Ascending aorta (tissue), 2 donors: ENCODE measurements around the gene MYH6. TPM values are rescaled to one million over a fixed set of nuclear protein-coding genes. Genes with fewer than 3 reads are reported as not detected.
"Not testable (repeated sequence)": the region's sequence is repeated elsewhere in the genome, so short reads cannot be mapped to it uniquely, and the experiment has no call there.

ENCODE experiments used
- DNase-seq, 2 donors: peaks; one replicate each; pipeline ENCODE4 v3.0.0-alpha.2; 2019; ENCODE audit warnings: low spot score in 2 of 2
- H3K27ac ChIP-seq, 2 donors: fragments of 200-600 bp; sonication (generic); one replicate each; pipeline ENCODE4 v1.5.1; 2016 to 2017; ENCODE audit warnings: mild to moderate bottlenecking in 1 of 2
- H3K27me3 ChIP-seq: fragments of 200-600 bp; sonication (generic); one replicate; pipeline ENCODE4 v1.5.1; 2017
- H3K36me3 ChIP-seq, 2 donors: fragments of 200-600 bp; sonication (generic); one replicate each; pipeline ENCODE4 v1.5.1; 2016
- H3K4me1 ChIP-seq, 2 donors: fragments of 200-600 bp; sonication (generic); one replicate each; pipeline ENCODE4 v1.5.1; 2016 to 2017; ENCODE audit warnings: mild to moderate bottlenecking in 1 of 2
- H3K4me3 ChIP-seq, 2 donors: fragments of 200-600 bp; sonication (generic); one replicate each; pipeline ENCODE4 v1.5.1; 2016 to 2017; ENCODE audit warnings: mild to moderate bottlenecking in 1 of 2
- H3K9me3 ChIP-seq, 2 donors: fragments of 200-600 bp; sonication (generic); one replicate each; pipeline ENCODE4 v1.5.1; 2016
- intact Hi-C: fragments of 100-400 bp; cut with DNase I; formaldehyde crosslinking; loops from one replicate; pipeline ENCODE4 v1.15.1; 2023
- total RNA-seq: library from RNA; depleted of rRNA; stranded (reverse); fragments of >200 nt; gene quantifications from one replicate; pipeline ENCODE4 v1.1.0, GENCODE V29; 2016
- TF ChIP-seq, protein P1 (sequence below), 3 experiments: fragments of 200-600 bp in 2 of 3; fragments of 450-650 bp in 1 of 3; sonication (generic) in 2 of 3; IDR thresholded peaks; one replicate each; pipeline ENCODE4 v1.5.1; 2016 to 2019; ENCODE audit warnings: antibody characterized with exemption in 3 of 3, mild to moderate bottlenecking in 1 of 3, moderate library complexity in 1 of 3

The MYH6 gene
- total RNA-seq, 1 donor from 2014 or later = not detected

DNA sequence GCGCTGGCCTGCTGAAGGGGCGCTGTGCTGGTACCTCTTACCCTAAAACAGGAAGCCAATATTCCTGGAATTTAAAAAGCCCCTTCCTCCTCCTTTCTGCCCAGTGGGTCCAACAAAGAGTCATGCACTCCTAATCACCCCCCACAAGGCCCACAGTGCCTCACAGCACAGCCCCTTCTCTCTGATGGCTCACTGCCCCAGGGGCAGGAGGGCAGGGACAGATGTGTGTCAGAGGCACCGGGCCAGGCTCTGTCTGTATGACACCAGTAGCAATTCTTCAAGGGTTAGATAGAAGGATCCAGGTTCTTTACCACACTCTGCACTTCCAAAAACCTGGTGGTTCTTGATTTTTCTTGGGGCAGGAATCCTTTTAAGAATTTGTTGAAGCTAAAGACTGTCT is 8.9 kb downstream of the MYH6 start:
- intact Hi-C loops = no loop called here
- H3K27me3 ChIP-seq = no peaks in the 10 kb centered on the region

DNA sequence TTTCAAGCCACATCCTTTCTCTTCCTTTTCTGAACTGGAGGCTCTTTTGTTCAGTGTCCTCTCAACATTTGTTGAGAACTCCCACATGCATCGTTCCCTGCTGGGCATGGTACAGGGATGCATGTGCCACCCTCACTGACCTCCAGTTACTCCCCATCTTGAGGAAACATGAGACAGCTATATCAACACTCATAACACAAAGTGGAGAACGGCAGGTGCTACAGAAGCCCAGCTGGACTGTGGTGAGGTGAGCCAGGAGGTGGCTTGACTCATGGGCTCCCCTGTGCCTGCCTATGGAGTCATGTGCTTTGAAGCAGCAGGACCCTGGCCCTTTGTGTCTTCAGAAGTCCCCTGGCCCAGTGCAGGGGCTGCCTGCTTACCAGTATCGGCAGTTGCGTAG is 9.7 kb downstream of the MYH6 start:
- no peak overlapping the region for H3K27ac ChIP-seq
- TF ChIP-seq, protein P1, sequence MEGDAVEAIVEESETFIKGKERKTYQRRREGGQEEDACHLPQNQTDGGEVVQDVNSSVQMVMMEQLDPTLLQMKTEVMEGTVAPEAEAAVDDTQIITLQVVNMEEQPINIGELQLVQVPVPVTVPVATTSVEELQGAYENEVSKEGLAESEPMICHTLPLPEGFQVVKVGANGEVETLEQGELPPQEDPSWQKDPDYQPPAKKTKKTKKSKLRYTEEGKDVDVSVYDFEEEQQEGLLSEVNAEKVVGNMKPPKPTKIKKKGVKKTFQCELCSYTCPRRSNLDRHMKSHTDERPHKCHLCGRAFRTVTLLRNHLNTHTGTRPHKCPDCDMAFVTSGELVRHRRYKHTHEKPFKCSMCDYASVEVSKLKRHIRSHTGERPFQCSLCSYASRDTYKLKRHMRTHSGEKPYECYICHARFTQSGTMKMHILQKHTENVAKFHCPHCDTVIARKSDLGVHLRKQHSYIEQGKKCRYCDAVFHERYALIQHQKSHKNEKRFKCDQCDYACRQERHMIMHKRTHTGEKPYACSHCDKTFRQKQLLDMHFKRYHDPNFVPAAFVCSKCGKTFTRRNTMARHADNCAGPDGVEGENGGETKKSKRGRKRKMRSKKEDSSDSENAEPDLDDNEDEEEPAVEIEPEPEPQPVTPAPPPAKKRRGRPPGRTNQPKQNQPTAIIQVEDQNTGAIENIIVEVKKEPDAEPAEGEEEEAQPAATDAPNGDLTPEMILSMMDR (IDR thresholded peaks at IDR 0.05) = no peak
- no peaks in the 10 kb centered on the region for H3K36me3 ChIP-seq
- DNase-seq = no peak
- no peaks in the 10 kb centered on the region for H3K4me1 ChIP-seq
- intact Hi-C loops = no loop called here
- no peak overlapping the region for H3K4me3 ChIP-seq
- no peaks in the 10 kb centered on the region for H3K9me3 ChIP-seq
- no peaks in the 10 kb centered on the region for H3K27me3 ChIP-seq

More for the DNA sequence above, 8.9 kb downstream of the MYH6 start:
- Histone ChIP-seq H3K9me3 (no peaks in the 10 kb centered on the region), H3K4me1 (no peaks in the 10 kb centered on the region), H3K27ac (no peak overlapping the region), H3K4me3 (no peak overlapping the region), H3K36me3 (no peaks in the 10 kb centered on the region)
- TF ChIP-seq, protein P1 (IDR thresholded peaks at IDR 0.05) = no peak
- DNase-seq = no peak

DNA sequence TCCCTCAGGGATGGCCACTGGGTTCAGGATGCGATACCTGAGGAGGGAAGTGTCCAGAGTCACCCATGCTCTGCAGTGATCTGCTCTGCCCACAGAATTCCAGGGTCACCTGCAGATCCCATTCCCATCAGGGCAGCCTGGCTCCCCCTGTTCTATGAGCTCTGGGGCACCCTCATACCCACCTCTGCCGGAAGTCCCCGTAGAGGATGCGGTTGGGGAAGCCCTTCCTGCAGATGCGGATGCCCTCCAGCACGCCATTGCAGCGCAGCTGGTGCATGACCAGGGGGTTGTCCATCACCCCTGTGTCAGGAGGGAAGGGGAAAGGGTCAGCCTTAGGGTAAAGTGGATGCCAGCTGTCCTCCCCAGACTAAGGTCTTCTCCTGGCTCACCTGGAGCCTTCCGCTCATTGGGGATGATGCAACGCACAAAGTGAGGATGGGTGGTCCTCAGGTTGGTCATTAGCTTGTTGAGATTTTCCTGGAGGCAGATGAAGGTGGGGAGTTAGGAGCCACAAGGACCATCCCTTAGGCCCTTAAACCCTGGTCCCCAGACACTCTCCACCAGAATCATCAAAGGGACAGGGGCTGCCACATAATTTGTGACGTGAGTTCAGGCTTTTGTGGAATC is 11.2 kb downstream of the MYH6 start:
- Histone ChIP-seq H3K36me3 (no peaks in the 10 kb centered on the region), H3K9me3 (no peaks in the 10 kb centered on the region), H3K4me3 (no peak overlapping the region), H3K4me1 (no peaks in the 10 kb centered on the region), H3K27ac (no peak overlapping the region), H3K27me3 (no peaks in the 10 kb centered on the region)
- TF ChIP-seq, protein P1 (IDR thresholded peaks at IDR 0.05) = no peak
- DNase-seq = no peak
- intact Hi-C loops = no loop called here

DNA sequence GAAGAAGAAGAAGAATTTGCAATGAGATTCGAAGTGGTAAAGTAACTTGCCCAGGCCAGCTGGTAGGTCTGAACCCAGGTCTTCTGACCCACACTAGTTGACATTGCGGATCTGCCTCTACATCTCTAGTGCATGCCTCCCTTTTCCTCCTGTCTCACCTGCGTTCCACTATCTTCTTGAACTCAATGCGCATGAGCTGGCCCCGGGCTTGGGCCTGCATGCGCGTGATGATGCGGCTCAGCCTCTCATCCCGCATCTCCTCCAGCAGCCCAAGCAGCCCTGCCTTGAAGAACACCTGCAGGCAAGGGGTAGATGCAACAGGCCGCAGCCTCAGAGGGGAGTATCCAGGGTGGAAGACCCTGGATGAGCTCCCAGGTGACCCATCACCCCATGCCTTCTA is 11.9 kb downstream of the MYH6 start:
- H3K4me1 ChIP-seq = no peaks in the 10 kb centered on the region
- H3K27me3 ChIP-seq = no peaks in the 10 kb centered on the region
- TF ChIP-seq, protein P1 (IDR thresholded peaks at IDR 0.05) = no peak
- H3K36me3 ChIP-seq = no peaks in the 10 kb centered on the region
- H3K4me3 ChIP-seq = no peak overlapping the region
- H3K9me3 ChIP-seq = no peaks in the 10 kb centered on the region
- intact Hi-C loops = no loop called here
- no peak overlapping the region for H3K27ac ChIP-seq
- no peak for DNase-seq

DNA sequence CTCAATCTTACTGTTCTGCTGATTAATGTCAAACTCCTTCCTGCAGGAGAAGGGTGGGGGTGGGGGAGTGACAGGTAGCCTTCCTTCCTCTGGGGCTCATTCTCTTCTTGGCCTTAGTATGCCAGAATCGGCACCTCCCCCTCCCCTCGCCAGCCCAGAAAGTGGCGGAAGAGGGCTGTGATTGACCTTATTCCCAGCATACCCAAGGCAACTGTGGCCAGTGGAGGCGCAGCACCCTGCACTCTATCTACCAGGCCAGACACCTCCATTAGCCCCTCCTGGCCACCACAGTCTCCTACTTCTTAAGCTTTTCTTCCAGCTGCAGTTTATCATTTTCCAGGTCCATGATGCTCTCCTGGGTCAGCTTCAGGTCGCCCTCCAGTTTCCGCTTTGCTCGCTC is 15.5 kb downstream of the MYH6 start:
- Histone ChIP-seq H3K36me3 (no peaks in the 10 kb centered on the region), H3K27me3 (no peaks in the 10 kb centered on the region), H3K9me3 (no peaks in the 10 kb centered on the region), H3K27ac (no peak overlapping the region), H3K4me3 (no peak overlapping the region), H3K4me1 (no peaks in the 10 kb centered on the region)
- TF ChIP-seq, protein P1 (IDR thresholded peaks at IDR 0.05) = no peak
- DNase-seq = no peak
- intact Hi-C loops = no loop called here

DNA sequence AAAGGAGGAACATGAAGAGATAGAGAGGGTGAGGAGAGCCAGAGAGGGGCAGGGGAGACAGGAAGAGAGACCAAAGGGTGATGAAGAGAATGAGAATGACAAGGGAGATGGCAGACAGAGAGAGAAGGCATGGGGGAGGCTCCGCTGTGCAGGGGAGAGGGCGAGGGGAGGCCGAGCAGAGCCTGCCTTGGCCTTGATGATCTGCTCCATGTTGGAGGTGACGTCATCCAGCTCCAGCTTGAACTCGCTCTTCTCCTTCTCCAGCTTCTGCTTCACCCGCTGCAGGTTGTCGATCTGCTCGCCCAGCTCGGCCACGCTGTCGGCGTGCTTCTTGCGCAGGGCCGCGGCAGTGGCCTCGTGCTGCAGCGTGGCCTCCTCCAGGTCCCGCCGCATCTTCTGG is 18.2 kb downstream of the MYH6 start:
- H3K27me3 ChIP-seq, H3K4me3 ChIP-seq, H3K36me3 ChIP-seq, DNase-seq, H3K9me3 ChIP-seq, intact Hi-C loops, H3K4me1 ChIP-seq, H3K27ac ChIP-seq: not testable (repeated sequence)
